MCF 10A (cell line): ENCODE measurements around the gene OR6X1. TPM values are rescaled to one million over a fixed set of nuclear protein-coding genes. Genes with fewer than 3 reads are reported as not detected.

ENCODE experiments used
- BruUV-seq: library from RNA; stranded (reverse); fragments of 400-500 nt; replicated peaks from 2 replicates; lab custom pipeline; 2021; lab: Mats Ljungman, UMichigan
- CTCF ChIA-PET: fragments of 300-600 bp; sonication (Branson Sonifier 250); formaldehyde crosslinking; extraction: SDS; loops from one replicate; lab custom pipeline; 2021; ENCODE audit warnings: antibody characterized with exemption, inconsistent platforms; lab: Yijun Ruan, JAX
- POLR2A ChIA-PET: fragments of 300-600, 350-650 bp; sonication (Branson Sonifier 250); formaldehyde crosslinking; extraction: SDS; loops from one replicate; lab custom pipeline; 2020; ENCODE audit warnings: antibody characterized with exemption, inconsistent platforms; lab: Yijun Ruan, JAX
- DNase-seq: peaks from one replicate; pipeline ENCODE4 v3.0.0-alpha.2; 2018; ENCODE audit not compliant: unreplicated experiment
- H3K27ac Mint-ChIP-seq: one replicate; pipeline ENCODE4 v1.8.0; 2022; ENCODE audit warnings: mild to moderate bottlenecking, low read depth, mixed read lengths; ENCODE audit not compliant: unreplicated experiment
- H3K27me3 Mint-ChIP-seq: one replicate; pipeline ENCODE4 v1.8.0; 2022; ENCODE audit warnings: mixed read lengths; ENCODE audit not compliant: insufficient read depth, unreplicated experiment
- H3K36me3 Mint-ChIP-seq: one replicate; pipeline ENCODE4 v1.8.0; 2022; ENCODE audit warnings: mild to moderate bottlenecking, moderate library complexity, mixed read lengths; ENCODE audit not compliant: insufficient read depth, unreplicated experiment
- H3K4me1 Mint-ChIP-seq: one replicate; pipeline ENCODE4 v1.8.0; 2022; ENCODE audit warnings: mixed read lengths; ENCODE audit not compliant: insufficient read depth, unreplicated experiment
- H3K4me3 Mint-ChIP-seq: one replicate; pipeline ENCODE4 v1.8.0; 2022; ENCODE audit warnings: mild to moderate bottlenecking, moderate library complexity, mixed read lengths; ENCODE audit not compliant: unreplicated experiment
- H3K9me3 Mint-ChIP-seq: one replicate; pipeline ENCODE4 v1.8.0; 2022; ENCODE audit warnings: mixed read lengths; ENCODE audit not compliant: unreplicated experiment
- intact Hi-C: fragments of 100-400 bp; cut with micrococcal nuclease; formaldehyde crosslinking; loops from 2 replicates; pipeline ENCODE4 v1.14.1; 2022
- total RNA-seq: library from RNA; stranded (reverse); gene quantifications from 2 replicates; pipeline ENCODE4 v1.2.3, GENCODE V29; 2022
- TF ChIP-seq, protein P1 (sequence below): fragments of 200-600 bp; IDR thresholded peaks from one replicate; pipeline ENCODE4 v1.8.0; 2022; ENCODE audit warnings: antibody characterized with exemption, mild to moderate bottlenecking; ENCODE audit not compliant: unreplicated experiment

The OR6X1 gene
- total RNA-seq, 1 experiment from 2014 or later, result not detected

DNA sequence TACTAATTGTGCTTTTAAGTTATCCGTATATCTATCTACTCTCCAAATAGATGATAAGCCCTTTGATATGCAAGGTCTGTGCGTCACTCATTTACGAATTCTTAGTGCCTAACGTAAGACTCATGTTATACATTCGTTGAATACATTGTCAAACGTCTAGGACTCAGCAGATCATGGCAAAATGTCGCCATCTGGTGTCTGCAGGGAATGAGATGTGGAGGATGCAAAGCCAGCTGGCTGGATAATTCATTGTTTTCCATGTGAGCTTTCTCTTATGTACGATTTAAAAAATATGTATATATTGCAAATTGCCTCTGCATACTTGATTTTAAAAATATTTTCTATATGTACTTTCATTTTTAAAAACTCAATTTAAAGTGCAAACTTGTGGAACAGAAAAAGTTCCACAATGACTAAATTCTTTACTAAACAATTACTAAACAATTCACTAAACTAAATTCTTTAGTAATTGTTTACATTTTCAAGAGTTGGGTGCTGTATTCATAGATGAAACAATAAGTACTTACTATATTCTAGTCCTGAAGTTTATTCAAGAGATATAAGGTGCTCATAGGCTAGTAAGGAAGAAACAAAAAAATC is 46.6 kb downstream of the OR6X1 start:
- no TSS peak for BruUV-seq
- Mint-ChIP-seq H3K36me3 (no peaks in the 10 kb centered on the region), H3K27me3 (peaks cover 15% of the 10 kb centered on the region), H3K9me3 (no peaks in the 10 kb centered on the region), H3K4me3 (no peak overlapping the region), H3K27ac (no peak overlapping the region), H3K4me1 (no peaks in the 10 kb centered on the region)
- DNase-seq, result peak; percentile 78
- TF ChIP-seq, protein P1, sequence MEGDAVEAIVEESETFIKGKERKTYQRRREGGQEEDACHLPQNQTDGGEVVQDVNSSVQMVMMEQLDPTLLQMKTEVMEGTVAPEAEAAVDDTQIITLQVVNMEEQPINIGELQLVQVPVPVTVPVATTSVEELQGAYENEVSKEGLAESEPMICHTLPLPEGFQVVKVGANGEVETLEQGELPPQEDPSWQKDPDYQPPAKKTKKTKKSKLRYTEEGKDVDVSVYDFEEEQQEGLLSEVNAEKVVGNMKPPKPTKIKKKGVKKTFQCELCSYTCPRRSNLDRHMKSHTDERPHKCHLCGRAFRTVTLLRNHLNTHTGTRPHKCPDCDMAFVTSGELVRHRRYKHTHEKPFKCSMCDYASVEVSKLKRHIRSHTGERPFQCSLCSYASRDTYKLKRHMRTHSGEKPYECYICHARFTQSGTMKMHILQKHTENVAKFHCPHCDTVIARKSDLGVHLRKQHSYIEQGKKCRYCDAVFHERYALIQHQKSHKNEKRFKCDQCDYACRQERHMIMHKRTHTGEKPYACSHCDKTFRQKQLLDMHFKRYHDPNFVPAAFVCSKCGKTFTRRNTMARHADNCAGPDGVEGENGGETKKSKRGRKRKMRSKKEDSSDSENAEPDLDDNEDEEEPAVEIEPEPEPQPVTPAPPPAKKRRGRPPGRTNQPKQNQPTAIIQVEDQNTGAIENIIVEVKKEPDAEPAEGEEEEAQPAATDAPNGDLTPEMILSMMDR, result peak; percentile 84
- ChIA-PET POLR2A (interaction anchor here (0.8 to 3.8 kb wide), 5 partner anchors 10 to 64 kb away, joined by 3 to 8 read pairs (median 5); partner anchors contain the start of gene SCN3B), CTCF (interaction anchor here (0.6 to 16.7 kb wide), 50 partner anchors 9 to 1603 kb away, joined by 3 to 558 read pairs (median 4); partner anchors contain the start of gene SCN3B)
- intact Hi-C loops, result loop anchor here (1.0 kb wide), 2 partner anchors 66 to 127 kb away; no protein-coding TSS in a partner anchor

DNA sequence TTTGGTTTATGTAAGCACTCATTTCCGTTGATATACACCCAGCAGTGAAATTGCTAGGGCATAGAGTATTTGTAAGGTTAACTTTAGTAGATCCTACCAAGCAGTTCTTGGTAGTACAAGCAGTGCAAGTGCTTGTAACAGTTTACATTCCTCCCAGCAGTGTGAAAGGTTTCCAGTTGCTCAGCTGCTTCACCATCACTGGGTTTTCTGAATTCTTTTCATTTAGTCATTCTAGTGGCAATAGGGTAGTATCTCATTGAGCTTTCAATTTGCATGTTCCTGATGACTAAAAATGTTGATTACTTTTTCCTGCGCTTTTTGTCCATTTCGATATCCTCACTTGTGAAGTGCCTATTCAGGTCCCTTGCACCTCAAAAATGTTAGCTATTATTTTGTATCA is 47.1 kb downstream of the OR6X1 start:
- BruUV-seq, result no TSS peak
- Mint-ChIP-seq H3K4me3 (no peak overlapping the region), H3K9me3 (no peaks in the 10 kb centered on the region), H3K27ac (no peak overlapping the region), H3K36me3 (no peaks in the 10 kb centered on the region), H3K27me3 (peaks cover 15% of the 10 kb centered on the region), H3K4me1 (no peaks in the 10 kb centered on the region)
- no peak for DNase-seq
- TF ChIP-seq, protein P1, result no peak
- CTCF ChIA-PET, result interaction anchor here (0.6 to 16.7 kb wide), 43 partner anchors 9 to 932 kb away, joined by 3 to 558 read pairs (median 5); partner anchors contain the start of gene SCN3B
- POLR2A ChIA-PET, result interaction anchor here (0.6 to 3.8 kb wide), 7 partner anchors 9 to 127 kb away, joined by 3 to 8 read pairs (median 4); partner anchors contain the start of gene SCN3B
- intact Hi-C loops, result loop anchor here (1.0 kb wide), 2 partner anchors 66 to 127 kb away; no protein-coding TSS in a partner anchor

DNA sequence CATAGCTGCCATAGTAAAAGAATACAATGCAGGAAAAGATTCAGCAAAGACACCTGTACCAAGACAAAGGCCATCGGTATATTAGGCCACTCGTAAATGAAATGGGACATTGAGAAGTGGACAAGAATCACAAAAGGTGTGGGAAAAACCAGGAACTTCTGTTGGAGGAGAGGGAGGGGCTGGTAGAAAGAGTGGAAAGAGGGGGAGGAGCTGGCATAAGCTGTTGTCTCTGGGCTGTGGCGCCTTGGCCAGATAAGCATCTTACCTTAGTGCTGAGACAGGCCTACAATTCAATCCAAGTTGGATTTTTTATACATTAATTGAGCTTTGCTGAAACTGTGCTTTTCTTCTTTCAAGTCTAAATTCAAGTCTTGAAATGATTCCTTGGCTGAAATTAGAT is 50.0 kb downstream of the OR6X1 start:
- no peaks in the 10 kb centered on the region for H3K27me3 Mint-ChIP-seq
- DNase-seq, result no peak
- no TSS peak for BruUV-seq
- H3K36me3 Mint-ChIP-seq, result no peaks in the 10 kb centered on the region
- H3K27ac Mint-ChIP-seq, result no peak overlapping the region
- ChIA-PET CTCF (interaction anchor here (0.8 to 16.7 kb wide), 4 partner anchors 56 to 297 kb away, joined by 3 to 558 read pairs (median 178); partner anchors contain the start of gene SCN3B), POLR2A (interaction anchor here (1.4 to 3.8 kb wide), 2 partner anchors 60 to 63 kb away, joined by 3 to 8 read pairs; no protein-coding TSS in a partner anchor)
- intact Hi-C loops, result no loop called here
- TF ChIP-seq, protein P1, result no peak
- H3K4me3 Mint-ChIP-seq, result no peak overlapping the region
- H3K4me1 Mint-ChIP-seq, result no peaks in the 10 kb centered on the region
- no peaks in the 10 kb centered on the region for H3K9me3 Mint-ChIP-seq

Other genes starting within 250 kb of the OR6X1 start
- gene SCN3B, start 99.9 kb downstream of the OR6X1 start, total RNA-seq, result 1.2 and 3.3 TPM in 2 replicates
- 15.6 and 22.1 TPM in 2 replicates for gene ZNF202, start 12.9 kb downstream of the OR6X1 start, total RNA-seq
- gene OR6M1, start 51.8 kb upstream of the OR6X1 start, total RNA-seq, result not detected in 2 replicates
- not detected in 2 replicates for gene TMEM225, start 131.2 kb upstream of the OR6X1 start, total RNA-seq
- not detected in 2 replicates for gene OR8D4, start 147.6 kb upstream of the OR6X1 start, total RNA-seq
- gene OR4D5, start 185.1 kb upstream of the OR6X1 start, total RNA-seq, result not detected in 2 replicates
- not detected in 2 replicates for gene OR6T1, start 189.3 kb upstream of the OR6X1 start, total RNA-seq
- 0.37 TPM in 2 replicates for gene OR10S1, start 223.3 kb upstream of the OR6X1 start, total RNA-seq
- not detected in 2 replicates for gene OR10G6, start 240.6 kb upstream of the OR6X1 start, total RNA-seq